ENCODE data around the gene RAB37.

Gene RAB37

GRCh38 chr17:74757931-74758847, 21.1 kb downstream of the RAB37 start:
- Histone ChIP-seq H3K4me2 (ENCODE audit: low read length) (no peak overlapping the region), H3K9me3 (ENCODE audit: low read length) (no peaks in the 10 kb centered on the region), H3K4me1 (ENCODE audit: insufficient read depth, low read length, severe bottlenecking) (peaks cover 7% of the 10 kb centered on the region), H3F3A (ENCODE audit: insufficient read depth, low read length) (no peaks in the 10 kb centered on the region), H3K9me2 (ENCODE audit: low read depth, low read length) (no peaks in the 10 kb centered on the region), H3K9ac (ENCODE audit: low read length) (no peak overlapping the region), H2AFZ (ENCODE audit: low read length) (no peak overlapping the region), H3K36me3 (ENCODE audit: insufficient read depth, low read length) (no peaks in the 10 kb centered on the region), H3K4me3 (ENCODE audit: low read depth, low read length, poor library complexity, severe bottlenecking) (no peak overlapping the region), H3K27me3 (ENCODE audit: insufficient read depth, low read length) (no peaks in the 10 kb centered on the region), H3K79me2 (ENCODE audit: insufficient read depth, low read length) (no peaks in the 10 kb centered on the region), H4K20me1 (ENCODE audit: insufficient read depth, low read length) (no peaks in the 10 kb centered on the region), H3K27ac (ENCODE audit: low read depth, low read length, poor library complexity, severe bottlenecking) (no peak overlapping the region)
- TF ChIP-seq, protein P1, sequence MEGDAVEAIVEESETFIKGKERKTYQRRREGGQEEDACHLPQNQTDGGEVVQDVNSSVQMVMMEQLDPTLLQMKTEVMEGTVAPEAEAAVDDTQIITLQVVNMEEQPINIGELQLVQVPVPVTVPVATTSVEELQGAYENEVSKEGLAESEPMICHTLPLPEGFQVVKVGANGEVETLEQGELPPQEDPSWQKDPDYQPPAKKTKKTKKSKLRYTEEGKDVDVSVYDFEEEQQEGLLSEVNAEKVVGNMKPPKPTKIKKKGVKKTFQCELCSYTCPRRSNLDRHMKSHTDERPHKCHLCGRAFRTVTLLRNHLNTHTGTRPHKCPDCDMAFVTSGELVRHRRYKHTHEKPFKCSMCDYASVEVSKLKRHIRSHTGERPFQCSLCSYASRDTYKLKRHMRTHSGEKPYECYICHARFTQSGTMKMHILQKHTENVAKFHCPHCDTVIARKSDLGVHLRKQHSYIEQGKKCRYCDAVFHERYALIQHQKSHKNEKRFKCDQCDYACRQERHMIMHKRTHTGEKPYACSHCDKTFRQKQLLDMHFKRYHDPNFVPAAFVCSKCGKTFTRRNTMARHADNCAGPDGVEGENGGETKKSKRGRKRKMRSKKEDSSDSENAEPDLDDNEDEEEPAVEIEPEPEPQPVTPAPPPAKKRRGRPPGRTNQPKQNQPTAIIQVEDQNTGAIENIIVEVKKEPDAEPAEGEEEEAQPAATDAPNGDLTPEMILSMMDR (IDR thresholded peaks at IDR 0.05; ENCODE audit: low read length), result no peak
- no peak for TF ChIP-seq EZH2 (IDR thresholded peaks at IDR 0.05; ENCODE audit: borderline replicate concordance, low read length)

DNA sequence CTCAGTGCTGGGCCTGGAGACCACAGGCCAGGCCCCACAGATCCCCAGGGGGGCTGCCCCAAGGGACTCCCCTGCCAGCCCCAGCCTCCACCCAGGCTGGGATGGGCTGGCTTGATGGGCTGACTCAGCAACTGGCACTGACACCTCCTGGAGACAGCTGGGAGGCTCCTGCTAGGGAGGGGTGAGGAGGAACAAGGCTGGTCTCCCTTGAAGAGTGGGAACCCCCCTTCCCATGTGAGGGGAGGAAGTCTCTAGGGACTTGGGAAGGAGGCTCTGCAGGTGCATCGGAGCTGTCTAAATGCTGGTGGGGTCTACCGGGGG, 21.8 kb downstream of the RAB37 start:
- no peaks in the 10 kb centered on the region for H3K79me2 ChIP-seq (ENCODE audit: insufficient read depth, low read length)
- no peak overlapping the region for H3K4me2 ChIP-seq (ENCODE audit: low read length)
- no peak overlapping the region for H2AFZ ChIP-seq (ENCODE audit: low read length)
- TF ChIP-seq EZH2 (IDR thresholded peaks at IDR 0.05; ENCODE audit: borderline replicate concordance, low read length), result no peak
- TF ChIP-seq, protein P1 (IDR thresholded peaks at IDR 0.05; ENCODE audit: low read length), result no peak
- no peaks in the 10 kb centered on the region for H4K20me1 ChIP-seq (ENCODE audit: insufficient read depth, low read length)
- H3K36me3 ChIP-seq (ENCODE audit: insufficient read depth, low read length), result no peaks in the 10 kb centered on the region
- no peak overlapping the region for H3K9ac ChIP-seq (ENCODE audit: low read length)
- no peak overlapping the region for H3K27ac ChIP-seq (ENCODE audit: low read depth, low read length, poor library complexity, severe bottlenecking)
- no peak overlapping the region for H3K4me3 ChIP-seq (ENCODE audit: low read depth, low read length, poor library complexity, severe bottlenecking)
- no peaks in the 10 kb centered on the region for H3K9me3 ChIP-seq (ENCODE audit: low read length)
- peaks cover 7% of the 10 kb centered on the region for H3K4me1 ChIP-seq (ENCODE audit: insufficient read depth, low read length, severe bottlenecking)
- H3K9me2 ChIP-seq (ENCODE audit: low read depth, low read length), result no peaks in the 10 kb centered on the region
- H3K27me3 ChIP-seq (ENCODE audit: insufficient read depth, low read length), result no peaks in the 10 kb centered on the region
- H3F3A ChIP-seq (ENCODE audit: insufficient read depth, low read length), result no peaks in the 10 kb centered on the region

- Histone ChIP-seq H3K36me3 (ENCODE audit: insufficient read depth, low read length) (no peaks in the 10 kb centered on the region), H3K4me1 (ENCODE audit: insufficient read depth, low read length, severe bottlenecking) (peaks cover 7% of the 10 kb centered on the region), H3K9me3 (ENCODE audit: low read length) (no peaks in the 10 kb centered on the region), H3K4me2 (ENCODE audit: low read length) (no peak overlapping the region), H3K79me2 (ENCODE audit: insufficient read depth, low read length) (no peaks in the 10 kb centered on the region), H3K9me2 (ENCODE audit: low read depth, low read length) (no peaks in the 10 kb centered on the region), H3K4me3 (ENCODE audit: low read depth, low read length, poor library complexity, severe bottlenecking) (no peak overlapping the region), H3F3A (ENCODE audit: insufficient read depth, low read length) (no peaks in the 10 kb centered on the region), H3K27me3 (ENCODE audit: insufficient read depth, low read length) (no peaks in the 10 kb centered on the region), H2AFZ (ENCODE audit: low read length) (no peak overlapping the region), H3K9ac (ENCODE audit: low read length) (no peak overlapping the region), H4K20me1 (ENCODE audit: insufficient read depth, low read length) (no peaks in the 10 kb centered on the region), H3K27ac (ENCODE audit: low read depth, low read length, poor library complexity, severe bottlenecking) (no peak overlapping the region)
- TF ChIP-seq EZH2 (IDR thresholded peaks at IDR 0.05; ENCODE audit: borderline replicate concordance, low read length), result no peak
- TF ChIP-seq, protein P1 (IDR thresholded peaks at IDR 0.05; ENCODE audit: low read length), result peak; percentile 16; the same call in 1 of the 2 replicates
These were observed 22.3 kb downstream of the RAB37 start for GRCh38 chr17:74759243-74759801.
